ENCODE measurements around the gene SPO11. TPM values are rescaled to one million over a fixed set of nuclear protein-coding genes. Genes with fewer than 3 reads are reported as not detected.

The SPO11 gene
- total and polyA plus RNA-seq, 2 donors (not counting 1 experiment from before 2014, with no cell fraction given): not detected

- ATAC-seq (ENCODE audit: low read depth) (no peak), DNase-seq (no peak)
- POLR2A ChIA-PET: no interaction called here
- Mint-ChIP-seq H3K27ac (no peak overlapping the region), H3K4me3 (no peak overlapping the region), H3K27me3 (peaks cover 55% of the 10 kb centered on the region), H3K9me3 (ENCODE audit: insufficient read depth) (no peaks in the 10 kb centered on the region), H3K4me1 (no peaks in the 10 kb centered on the region)
- Histone ChIP-seq H3K9ac (ENCODE audit: low read length) (no peak overlapping the region), H4K20me1 (ENCODE audit: control insufficient read depth, insufficient read depth, low read length, poor library complexity, severe bottlenecking) (no peaks in the 10 kb centered on the region), H3K79me2 (ENCODE audit: control insufficient read depth, insufficient read depth, low read length) (no peaks in the 10 kb centered on the region), H3K4me2 (replicated peaks; ENCODE audit: low read depth, low read length, poor library complexity, severe bottlenecking) (no peak overlapping the region), H2AFZ (ENCODE audit: insufficient read depth, low read depth, low read length, poor library complexity, severe bottlenecking) (no peak overlapping the region), H3K4me1 (ENCODE audit: control insufficient read depth in 2 of 2, insufficient read depth in 2 of 2, low read length in 2 of 2) (no peaks in the 10 kb centered on the region), H3K27me3 (replicated peaks in 1 of 4; ENCODE audit: control extremely low read depth in 1 of 4, control insufficient read depth in 3 of 4, insufficient read depth in 4 of 4, low read length in 3 of 4) (peaks cover 0 to 18% (median 7%) of the 10 kb centered on the region in 4 experiments), H3K27ac (ENCODE audit: low read length in 2 of 2) (no peak overlapping the region), H3K4me3 (ENCODE audit: control extremely low read depth in 1 of 5, extremely low read depth in 1 of 5, insufficient read depth in 1 of 5, low read depth in 2 of 5, low read length in 4 of 5) (no peak overlapping the region), H3K9me3 (ENCODE audit: control extremely low read depth in 1 of 3, control insufficient read depth in 2 of 3, insufficient read depth in 1 of 3, low read length in 2 of 3) (no peaks in the 10 kb centered on the region), H3K36me3 (replicated peaks in 1 of 2; ENCODE audit: control extremely low read depth in 1 of 2, control insufficient read depth in 1 of 2, extremely low read depth in 1 of 2, insufficient read depth in 2 of 2, low read length in 1 of 2) (no peaks in the 10 kb centered on the region)
- CTCF ChIA-PET: interaction anchor here (0.9 to 1.0 kb wide), 2 partner anchors 9 to 25 kb away, joined by 3 read pairs; no protein-coding TSS in a partner anchor
- intact Hi-C loops (cut with micrococcal nuclease): no loop called here
- 100% methylated on average over 1 of the region's 2 CpGs for WGBS (ENCODE audit: insufficient coverage)
- TF ChIP-seq, protein P1, sequence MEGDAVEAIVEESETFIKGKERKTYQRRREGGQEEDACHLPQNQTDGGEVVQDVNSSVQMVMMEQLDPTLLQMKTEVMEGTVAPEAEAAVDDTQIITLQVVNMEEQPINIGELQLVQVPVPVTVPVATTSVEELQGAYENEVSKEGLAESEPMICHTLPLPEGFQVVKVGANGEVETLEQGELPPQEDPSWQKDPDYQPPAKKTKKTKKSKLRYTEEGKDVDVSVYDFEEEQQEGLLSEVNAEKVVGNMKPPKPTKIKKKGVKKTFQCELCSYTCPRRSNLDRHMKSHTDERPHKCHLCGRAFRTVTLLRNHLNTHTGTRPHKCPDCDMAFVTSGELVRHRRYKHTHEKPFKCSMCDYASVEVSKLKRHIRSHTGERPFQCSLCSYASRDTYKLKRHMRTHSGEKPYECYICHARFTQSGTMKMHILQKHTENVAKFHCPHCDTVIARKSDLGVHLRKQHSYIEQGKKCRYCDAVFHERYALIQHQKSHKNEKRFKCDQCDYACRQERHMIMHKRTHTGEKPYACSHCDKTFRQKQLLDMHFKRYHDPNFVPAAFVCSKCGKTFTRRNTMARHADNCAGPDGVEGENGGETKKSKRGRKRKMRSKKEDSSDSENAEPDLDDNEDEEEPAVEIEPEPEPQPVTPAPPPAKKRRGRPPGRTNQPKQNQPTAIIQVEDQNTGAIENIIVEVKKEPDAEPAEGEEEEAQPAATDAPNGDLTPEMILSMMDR (IDR thresholded peaks at IDR 0.05): no peak
- no peak for TF ChIP-seq EZH2 (IDR thresholded peaks at IDR 0.05; ENCODE audit: borderline replicate concordance, insufficient read depth, low read depth, low read length, poor library complexity, severe bottlenecking)
Measured at GRCh38 chr20:57321142-57321541, 8.5 kb upstream of the SPO11 start.

DNA sequence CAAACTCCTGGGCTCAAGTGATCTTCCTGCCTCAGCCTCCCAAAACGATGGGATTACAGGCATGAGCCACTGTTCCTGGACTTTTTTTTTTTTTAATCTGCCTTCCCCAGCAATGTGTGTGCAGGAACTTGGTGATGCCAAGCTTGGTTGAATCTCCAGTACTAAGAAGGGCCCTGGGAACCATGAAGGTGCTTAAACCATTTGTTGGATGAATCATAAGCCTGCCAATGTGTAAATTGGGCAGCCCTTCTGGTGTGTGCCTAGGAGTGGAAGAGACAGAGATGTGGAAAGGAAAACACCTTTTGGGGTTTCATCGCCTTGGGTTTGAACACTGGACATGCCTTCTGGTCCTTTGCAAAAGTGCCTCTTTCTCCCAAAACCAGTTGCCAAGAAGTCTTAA, 7.1 kb upstream of the SPO11 start:
- Mint-ChIP-seq H3K4me3 (no peak overlapping the region), H3K9me3 (ENCODE audit: insufficient read depth) (no peaks in the 10 kb centered on the region), H3K27me3 (peaks cover 62% of the 10 kb centered on the region), H3K27ac (no peak overlapping the region), H3K4me1 (no peaks in the 10 kb centered on the region)
- intact Hi-C loops (cut with micrococcal nuclease): no loop called here
- ChIA-PET CTCF (no interaction called here), POLR2A (no interaction called here)
- Histone ChIP-seq H2AFZ (ENCODE audit: insufficient read depth, low read depth, low read length, poor library complexity, severe bottlenecking) (no peak overlapping the region), H3K27me3 (replicated peaks in 1 of 4; ENCODE audit: control extremely low read depth in 1 of 4, control insufficient read depth in 3 of 4, insufficient read depth in 4 of 4, low read length in 3 of 4) (peaks cover 0 to 18% (median 7%) of the 10 kb centered on the region in 4 experiments), H3K36me3 (replicated peaks in 1 of 2; ENCODE audit: control extremely low read depth in 1 of 2, control insufficient read depth in 1 of 2, extremely low read depth in 1 of 2, insufficient read depth in 2 of 2, low read length in 1 of 2) (no peaks in the 10 kb centered on the region), H3K27ac (ENCODE audit: low read length in 2 of 2) (no peak overlapping the region), H3K4me2 (replicated peaks; ENCODE audit: low read depth, low read length, poor library complexity, severe bottlenecking) (no peak overlapping the region), H3K4me1 (ENCODE audit: control insufficient read depth in 2 of 2, insufficient read depth in 2 of 2, low read length in 2 of 2) (no peaks in the 10 kb centered on the region), H4K20me1 (ENCODE audit: control insufficient read depth, insufficient read depth, low read length, poor library complexity, severe bottlenecking) (no peaks in the 10 kb centered on the region), H3K79me2 (ENCODE audit: control insufficient read depth, insufficient read depth, low read length) (no peaks in the 10 kb centered on the region), H3K9me3 (ENCODE audit: control extremely low read depth in 1 of 3, control insufficient read depth in 2 of 3, insufficient read depth in 1 of 3, low read length in 2 of 3) (no peaks in the 10 kb centered on the region), H3K4me3 (ENCODE audit: control extremely low read depth in 1 of 5, extremely low read depth in 1 of 5, insufficient read depth in 1 of 5, low read depth in 2 of 5, low read length in 4 of 5) (no peak overlapping the region), H3K9ac (ENCODE audit: low read length) (no peak overlapping the region)
- TF ChIP-seq, protein P1 (IDR thresholded peaks at IDR 0.05): no peak
- TF ChIP-seq EZH2 (IDR thresholded peaks at IDR 0.05; ENCODE audit: borderline replicate concordance, insufficient read depth, low read depth, low read length, poor library complexity, severe bottlenecking): no peak
- WGBS (ENCODE audit: insufficient coverage): no CpG with 5 or more reads among the region's 2 CpGs
- ATAC-seq (ENCODE audit: low read depth): no peak
- no peak for DNase-seq
